GM21576 (cell line): ENCODE measurements around the gene SHROOM4.

Experiments
- ATAC-seq: cut with Tn5 transposase; IDR thresholded peaks from one replicate; pipeline ENCODE4 v1.9.1; 2021; ENCODE audit warnings: mild to moderate bottlenecking, moderate library complexity; ENCODE audit not compliant: unreplicated experiment

SHROOM4 gene

GRCh38 chrX:50787099-50787498 is 26.9 kb downstream of the SHROOM4 start:
- ATAC-seq, result no peak

GRCh38 chrX:50780144-50780543 is 33.9 kb downstream of the SHROOM4 start:
- ATAC-seq, result no peak

- ATAC-seq, result no peak
These were observed 34.3 kb downstream of the SHROOM4 start for GRCh38 chrX:50779694-50780093.

- ATAC-seq, result no peak
These were observed 35.7 kb downstream of the SHROOM4 start for GRCh38 chrX:50778272-50778671.

GRCh38 chrX:50776248-50776647 is 37.7 kb downstream of the SHROOM4 start:
- no peak for ATAC-seq

- no peak for ATAC-seq
These were observed 42.6 kb downstream of the SHROOM4 start for GRCh38 chrX:50771382-50771781.

- ATAC-seq, result no peak
These were observed 43.3 kb downstream of the SHROOM4 start for GRCh38 chrX:50770702-50771101.

- ATAC-seq, result no peak
These were observed 44.5 kb downstream of the SHROOM4 start for GRCh38 chrX:50769389-50770063.

GRCh38 chrX:50768801-50769200 is 45.2 kb downstream of the SHROOM4 start:
- ATAC-seq, result no peak

GRCh38 chrX:50765986-50766385 is 48.0 kb downstream of the SHROOM4 start:
- ATAC-seq, result no peak

GRCh38 chrX:50762578-50762977 is 51.4 kb downstream of the SHROOM4 start:
- ATAC-seq, result no peak

- no peak for ATAC-seq
These were observed 57.7 kb downstream of the SHROOM4 start for GRCh38 chrX:50756276-50756675.

GRCh38 chrX:50751091-50751490 is 62.9 kb downstream of the SHROOM4 start:
- no peak for ATAC-seq

GRCh38 chrX:50747471-50747900 is 66.5 kb downstream of the SHROOM4 start:
- ATAC-seq, result no peak

GRCh38 chrX:50736656-50737055 is 77.3 kb downstream of the SHROOM4 start:
- ATAC-seq, result no peak

- no peak for ATAC-seq
These were observed 87.7 kb downstream of the SHROOM4 start for GRCh38 chrX:50726296-50726695.

GRCh38 chrX:50725310-50725709 is 88.7 kb downstream of the SHROOM4 start:
- ATAC-seq, result no peak

GRCh38 chrX:50723006-50723405 is 91.0 kb downstream of the SHROOM4 start:
- ATAC-seq, result no peak

- ATAC-seq, result no peak
These were observed 92.1 kb downstream of the SHROOM4 start for GRCh38 chrX:50721764-50722521.

- ATAC-seq, result no peak
These were observed 94.4 kb downstream of the SHROOM4 start for GRCh38 chrX:50719614-50720013.

GRCh38 chrX:50718776-50719175 is 95.2 kb downstream of the SHROOM4 start:
- no peak for ATAC-seq

GRCh38 chrX:50716706-50717105 is 97.3 kb downstream of the SHROOM4 start:
- ATAC-seq, result no peak
